HL-60/S4 treated with retinoic acid at 250 ng/mL for 4 days and 3 days (cell line): Measurements from ENCODE around the gene FANCD2OS.
"Not testable (repeated sequence)": the region's sequence is repeated elsewhere in the genome, so short reads cannot be mapped to it uniquely, and the experiment has no call there.

Experiments used
- in situ Hi-C: fragments of 300-500 bp; cut with MboI; formaldehyde crosslinking; loops from 2 replicates; pipeline ENCODE4 v1.7.0; 2022; ENCODE audit warnings: low sequenced_read_pairs

FANCD2OS gene

DNA sequence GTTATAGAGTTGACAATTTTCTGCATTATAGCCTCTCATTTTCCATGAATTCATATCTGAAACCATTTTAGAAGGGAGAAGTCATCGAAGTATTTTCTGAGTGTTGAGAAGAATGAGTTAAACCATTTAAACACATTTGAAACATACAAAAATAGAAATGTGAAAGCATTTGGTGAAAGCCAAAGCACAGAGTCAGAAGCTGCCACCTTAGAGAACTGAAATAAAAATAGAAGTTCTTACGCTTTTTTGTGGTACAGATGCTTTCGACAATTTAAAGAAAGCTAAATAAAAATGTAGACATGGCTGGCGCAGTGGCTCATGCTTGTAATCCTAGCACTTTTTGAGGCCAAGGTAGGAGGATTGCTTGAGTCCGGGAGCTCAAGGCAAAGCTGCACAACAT lies 9.0 kb downstream of the FANCD2OS start:
- in situ Hi-C loops: no loop called here

- in situ Hi-C loops: no loop called here
These were observed 14.4 kb downstream of the FANCD2OS start for GRCh38 chr3:10093678-10094077.

- in situ Hi-C loops: not testable (repeated sequence)
These were observed 16.7 kb downstream of the FANCD2OS start for GRCh38 chr3:10091387-10091786.

DNA sequence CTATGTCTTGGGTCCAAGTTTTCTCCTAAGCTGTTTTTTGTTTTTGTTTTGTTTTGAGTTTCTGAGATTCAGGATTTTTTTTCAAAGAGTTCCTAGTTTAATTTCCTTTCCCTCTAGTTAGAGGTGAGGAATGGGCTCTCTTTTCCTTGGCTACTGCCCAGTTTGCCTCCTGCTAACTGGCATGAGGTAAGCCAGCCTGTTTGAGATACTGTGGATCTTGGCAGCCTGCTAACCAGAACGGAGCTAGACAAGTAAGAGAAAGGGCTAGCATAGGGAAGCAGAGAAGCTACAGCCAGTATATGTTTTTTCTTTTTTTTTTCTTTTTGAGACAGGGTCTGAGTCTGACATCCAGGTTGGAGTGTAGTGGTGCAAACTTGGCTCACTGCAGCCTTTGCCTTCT lies 17.3 kb downstream of the FANCD2OS start:
- in situ Hi-C loops: not testable (repeated sequence)

DNA sequence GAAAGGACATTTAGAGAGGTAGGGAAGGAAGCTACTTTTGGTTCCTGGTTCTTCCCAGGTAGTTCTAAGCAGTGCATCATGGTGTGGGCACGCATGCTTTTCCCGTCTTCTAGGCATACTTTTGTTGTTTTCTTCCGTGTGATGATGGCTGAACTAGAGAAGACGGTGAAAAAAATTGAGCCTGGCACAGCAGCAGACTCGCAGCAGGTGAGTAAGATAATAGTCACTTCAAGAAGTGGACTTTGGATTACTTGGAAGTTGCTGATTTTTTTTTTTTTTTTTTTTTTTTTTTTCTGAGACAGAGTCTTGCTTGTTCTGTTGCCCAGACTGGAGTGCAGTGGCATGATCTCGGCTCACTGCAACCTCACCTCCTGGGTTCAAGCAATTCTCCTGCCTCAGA lies 17.9 kb downstream of the FANCD2OS start:
- in situ Hi-C loops: no loop called here

DNA sequence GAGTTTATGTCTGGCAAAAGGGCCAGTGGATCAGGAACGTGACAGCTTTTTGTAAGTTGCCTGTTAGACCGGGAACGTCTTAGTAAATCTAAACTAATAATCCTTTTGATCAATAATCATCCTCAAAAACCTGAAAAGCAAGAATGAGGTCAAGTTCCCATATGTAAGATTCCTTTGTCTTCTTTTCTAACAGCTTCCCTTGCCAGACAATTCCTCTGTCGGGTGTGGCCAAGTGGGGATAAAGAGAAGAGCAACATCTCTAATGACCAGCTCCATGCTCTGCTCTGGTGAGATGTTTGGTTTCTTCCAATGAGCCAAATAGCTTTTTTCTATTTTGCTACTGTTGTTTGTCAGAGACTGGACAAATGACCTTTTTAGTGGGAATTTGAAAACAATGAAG lies 19.8 kb downstream of the FANCD2OS start:
- in situ Hi-C loops: no loop called here

DNA sequence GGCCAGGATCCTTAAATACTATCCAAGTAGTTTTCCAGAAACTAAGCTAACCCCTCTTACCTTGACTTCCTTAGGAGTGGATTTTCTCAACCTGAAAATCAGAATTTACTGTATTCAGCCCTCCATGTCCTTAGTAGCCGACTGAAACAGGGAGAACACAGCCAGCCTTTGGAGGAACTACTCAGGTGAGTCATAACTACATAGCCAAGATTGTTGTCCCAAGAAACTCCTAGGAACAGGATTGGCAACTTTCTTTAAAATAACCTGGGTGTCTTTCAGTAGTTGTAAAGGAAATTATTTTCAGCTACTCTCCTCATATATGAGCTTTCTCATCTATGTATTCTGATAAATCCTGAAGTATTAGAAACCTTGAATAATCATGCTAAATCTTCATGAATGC lies 22.3 kb downstream of the FANCD2OS start:
- in situ Hi-C loops: no loop called here

DNA sequence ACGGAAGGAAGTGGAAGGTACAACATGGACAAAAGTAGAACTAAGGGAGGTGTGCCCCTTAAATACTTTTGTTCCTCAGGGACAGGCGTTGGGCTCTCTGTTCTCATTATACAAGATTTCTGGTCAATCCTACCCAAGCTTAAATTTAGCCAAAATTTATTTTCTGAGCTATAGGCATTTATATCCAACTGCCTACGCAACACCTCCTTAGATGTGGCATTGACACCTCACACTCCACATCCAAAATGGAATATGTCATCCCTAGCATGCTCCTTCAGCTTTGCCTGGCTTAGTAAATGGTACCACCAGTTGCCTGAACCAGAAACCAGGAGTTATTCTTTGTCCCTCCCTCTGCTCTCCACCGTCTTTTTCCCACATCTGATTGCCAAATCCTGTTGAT lies 26.2 kb downstream of the FANCD2OS start:
- in situ Hi-C loops: no loop called here

- in situ Hi-C loops: no loop called here
These were observed 33.4 kb downstream of the FANCD2OS start for GRCh38 chr3:10074666-10075065.

DNA sequence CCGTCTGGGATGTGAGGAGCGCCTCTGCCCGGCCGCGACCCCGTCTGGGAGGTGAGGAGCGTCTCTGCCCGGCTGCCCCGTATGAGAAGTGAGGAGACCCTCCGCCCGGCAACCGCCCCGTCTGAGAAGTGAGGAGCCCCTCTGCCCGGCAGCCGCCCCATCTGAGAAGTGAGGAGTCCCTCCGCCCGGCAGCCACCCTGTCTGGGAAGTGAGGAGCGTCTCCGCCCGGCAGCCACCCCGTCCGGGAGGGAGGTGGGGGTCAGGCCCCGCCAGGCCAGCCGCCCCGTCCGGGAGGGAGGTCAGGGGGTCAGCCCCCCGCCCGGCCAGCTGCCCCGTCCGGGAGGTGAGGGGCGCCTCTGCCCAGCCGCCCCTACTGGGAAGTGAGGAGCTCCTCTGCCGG lies 38.0 kb downstream of the FANCD2OS start:
- in situ Hi-C loops: not testable (repeated sequence)

- in situ Hi-C loops: no loop called here
These were observed 53.0 kb downstream of the FANCD2OS start for GRCh38 chr3:10055097-10055496.
